HG02623 (cell line): Measurements from ENCODE around the gene INPP5B.

Experiments used
- ATAC-seq: cut with Tn5 transposase; IDR thresholded peaks from one replicate; pipeline ENCODE4 v1.9.1; 2021; ENCODE audit warnings: moderate library complexity; ENCODE audit not compliant: unreplicated experiment

Gene INPP5B

DNA sequence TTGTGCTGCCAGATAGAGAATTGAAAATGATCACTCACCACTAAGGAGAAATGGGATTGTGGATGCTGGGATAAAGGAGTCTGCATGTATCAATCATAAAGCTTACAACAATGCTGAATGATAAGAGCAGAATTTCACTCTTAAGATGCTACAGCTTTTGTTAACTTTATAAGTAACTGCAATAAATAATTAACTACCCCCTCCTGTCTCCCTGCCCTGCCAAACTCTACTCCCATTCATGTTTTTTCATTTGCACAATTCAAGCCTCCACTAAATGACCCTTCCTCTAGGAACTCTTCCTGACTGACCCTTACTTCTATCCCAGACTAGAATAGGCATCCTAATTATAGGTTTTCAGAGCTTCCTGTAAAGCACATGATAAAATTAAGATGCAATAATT lies 102.3 kb downstream of the INPP5B start:
- no peak for ATAC-seq

- ATAC-seq: no peak
Observed at GRCh38 chr1:37841652-37842051, 105.2 kb downstream of the INPP5B start.

GRCh38 chr1:37840711-37841110 lies 106.1 kb downstream of the INPP5B start:
- ATAC-seq: no peak

DNA sequence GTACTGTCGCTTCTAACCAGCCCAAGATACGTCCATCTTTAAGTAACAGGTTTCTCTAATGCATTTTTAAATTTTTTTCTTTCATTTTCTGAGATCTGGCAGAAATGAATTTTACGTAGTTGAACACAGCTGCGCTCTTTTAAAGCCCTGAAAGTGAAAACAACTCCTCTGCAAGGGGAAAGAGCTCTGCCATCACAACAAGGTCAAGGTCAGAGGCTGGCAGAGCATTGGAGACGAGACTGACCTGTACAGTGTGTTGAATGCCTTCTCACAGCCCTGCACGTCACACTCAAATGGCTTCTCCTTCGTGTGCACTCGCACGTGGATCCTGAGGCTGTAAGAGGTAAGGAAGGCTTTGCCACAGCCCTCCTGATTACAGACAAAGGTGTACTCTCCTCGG lies 107.2 kb downstream of the INPP5B start:
- ATAC-seq: no peak

- ATAC-seq: no peak
Observed at GRCh38 chr1:37836788-37837187, 110.1 kb downstream of the INPP5B start.

DNA sequence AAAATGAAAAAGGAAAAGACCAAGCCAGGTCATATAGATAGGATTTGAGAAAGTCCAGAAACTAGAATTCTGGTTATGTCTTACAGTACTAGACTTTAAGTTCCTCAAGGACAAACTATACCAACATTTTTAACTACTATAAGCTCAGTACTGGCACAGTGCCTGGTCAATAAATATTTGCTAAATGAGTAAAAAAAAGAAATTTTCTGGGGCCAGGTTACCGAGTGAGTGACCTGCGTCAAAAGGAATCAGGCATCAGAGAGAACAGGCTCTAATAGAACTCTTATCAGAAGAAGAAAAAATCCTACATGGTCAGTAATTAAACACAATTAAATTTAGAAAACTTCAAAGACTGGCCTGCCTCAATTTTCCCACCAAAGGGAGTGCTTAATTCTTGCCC lies 115.0 kb downstream of the INPP5B start:
- ATAC-seq: no peak

DNA sequence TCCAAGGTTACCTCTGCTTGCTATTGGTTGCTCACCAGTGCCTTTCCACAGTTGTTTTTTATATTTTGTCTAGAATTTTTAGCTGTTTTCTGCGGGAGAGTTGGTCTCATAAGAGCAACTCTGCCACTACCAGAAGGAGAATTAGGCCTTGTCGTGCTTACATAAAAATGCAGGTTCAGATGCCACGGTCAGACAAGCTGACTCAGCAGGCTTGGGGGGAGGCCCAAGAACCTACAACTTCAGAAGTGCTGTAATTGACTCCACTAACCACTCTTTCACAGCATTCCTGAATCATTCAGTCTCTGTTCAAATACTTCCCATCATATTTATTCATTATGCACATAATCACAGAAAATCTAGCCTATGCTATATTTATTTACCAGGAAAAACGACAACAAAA lies 115.7 kb downstream of the INPP5B start:
- no peak for ATAC-seq

GRCh38 chr1:37828410-37829074 lies 118.3 kb downstream of the INPP5B start:
- no peak for ATAC-seq

- no peak for ATAC-seq
Observed at GRCh38 chr1:37825506-37825905, 121.3 kb downstream of the INPP5B start.

DNA sequence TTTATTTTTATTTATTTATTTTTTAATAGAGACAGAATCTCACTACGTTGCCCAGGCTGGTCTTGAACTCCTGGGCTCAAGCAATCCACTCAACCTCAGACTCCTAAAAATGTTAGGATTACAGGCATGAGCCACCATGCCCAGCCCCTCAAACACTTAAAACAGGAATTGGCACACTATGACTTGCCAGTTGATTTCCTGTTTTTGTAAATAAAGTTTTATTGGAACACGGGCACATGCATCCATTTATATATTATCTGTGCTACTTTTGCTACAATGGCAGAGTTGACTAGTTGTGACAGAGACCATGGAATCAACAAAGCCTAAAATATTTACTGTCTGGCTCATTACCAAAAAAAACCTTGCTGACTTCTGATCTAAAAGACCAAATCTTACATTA lies 122.9 kb downstream of the INPP5B start:
- no peak for ATAC-seq

- ATAC-seq: no peak
Observed at GRCh38 chr1:37822906-37823815, 123.7 kb downstream of the INPP5B start.

DNA sequence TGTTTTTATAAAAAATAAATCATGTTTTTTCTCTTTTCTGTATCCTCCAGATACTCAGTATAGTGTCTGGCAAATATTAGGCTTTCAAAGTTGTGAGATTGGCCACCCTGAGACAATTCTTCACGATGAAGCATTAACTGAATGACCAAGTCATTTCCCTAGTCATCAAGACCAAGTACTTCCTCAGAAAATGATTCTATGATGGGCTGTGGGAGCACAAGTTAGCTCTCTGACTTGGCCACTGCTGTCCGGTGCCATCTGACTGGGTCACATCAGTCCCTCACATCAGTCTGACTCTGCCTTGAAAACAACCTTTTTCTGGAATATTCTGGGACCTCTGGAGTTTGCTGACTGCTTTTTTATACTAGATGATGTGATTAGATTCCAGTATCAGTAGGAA lies 125.4 kb downstream of the INPP5B start:
- no peak for ATAC-seq

DNA sequence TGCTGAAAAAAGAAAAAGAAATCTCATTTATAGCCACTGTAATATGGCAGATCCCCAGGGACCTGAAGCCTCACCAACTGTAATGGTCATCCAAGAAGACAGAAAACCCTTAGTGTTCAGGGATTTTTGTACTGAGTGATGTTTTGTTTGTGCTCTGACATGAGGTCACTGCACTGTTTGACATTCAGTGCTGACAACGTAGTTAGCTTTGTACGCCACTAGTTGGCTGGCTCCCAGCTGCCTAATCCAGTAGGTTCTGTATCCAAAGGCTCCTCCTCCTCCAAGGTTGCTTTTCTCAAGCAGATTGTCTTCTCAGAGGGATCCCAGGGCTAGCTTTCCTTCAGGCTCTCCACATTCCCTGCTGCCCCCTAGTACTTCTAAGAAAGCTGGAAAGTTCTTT lies 129.4 kb downstream of the INPP5B start:
- no peak for ATAC-seq

GRCh38 chr1:37814252-37814651 lies 132.6 kb downstream of the INPP5B start:
- ATAC-seq: no peak

DNA sequence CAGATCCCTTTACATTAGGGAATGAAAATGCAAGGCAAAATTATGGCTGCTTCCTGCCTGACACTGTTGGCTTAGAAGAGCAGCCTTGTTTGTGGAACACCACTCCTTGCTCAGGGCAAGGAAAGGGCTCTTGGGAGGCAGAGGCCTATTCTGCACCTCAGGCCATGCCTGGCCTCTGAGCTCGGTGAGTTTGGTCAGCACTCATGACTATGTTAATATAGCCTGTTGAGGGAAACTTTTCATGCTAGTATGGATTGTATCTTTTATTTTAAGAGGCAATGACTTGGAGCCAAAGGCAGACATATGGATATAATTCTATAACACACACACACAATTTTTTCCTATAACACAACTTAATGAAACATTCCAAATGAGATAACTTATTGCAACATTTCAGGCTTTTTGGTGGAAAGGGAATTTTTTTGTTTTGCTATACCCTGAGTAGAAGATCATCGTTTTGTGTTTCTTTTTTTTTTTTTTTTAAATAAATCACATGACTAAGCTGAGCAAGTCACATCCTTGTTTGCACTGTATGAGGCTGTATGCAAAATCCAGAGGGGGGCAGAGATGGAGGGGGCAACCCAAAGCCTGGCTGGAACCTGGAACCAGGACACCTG lies 133.2 kb downstream of the INPP5B start:
- no peak for ATAC-seq

GRCh38 chr1:37811027-37811655 lies 135.7 kb downstream of the INPP5B start:
- ATAC-seq: no peak
